HFFc6 (cell line): ENCODE results near the gene RELN. TPM values are rescaled to one million over a fixed set of nuclear protein-coding genes. Genes with fewer than 3 reads are reported as not detected.

ENCODE experiments used
- DNase-seq: peaks from one replicate; pipeline ENCODE4 v3.0.0-alpha.2; 2018
- H3K27ac Mint-ChIP-seq: 2 replicates; pipeline ENCODE4 v1.8.0; 2020; ENCODE audit warnings: mild to moderate bottlenecking, mixed read lengths
- H3K27me3 Mint-ChIP-seq: 2 replicates; pipeline ENCODE4 v1.8.0; 2021; ENCODE audit warnings: mild to moderate bottlenecking, moderate library complexity, mixed read lengths; ENCODE audit not compliant: insufficient read depth
- H3K36me3 Mint-ChIP-seq: 2 replicates; pipeline ENCODE4 v1.8.0; 2021; ENCODE audit warnings: low read depth, mixed read lengths
- H3K4me1 Mint-ChIP-seq: 2 replicates; pipeline ENCODE4 v1.8.0; 2020; ENCODE audit warnings: low read depth, mixed read lengths
- H3K4me3 Mint-ChIP-seq: 2 replicates; pipeline ENCODE4 v1.8.0; 2020; ENCODE audit warnings: mild to moderate bottlenecking, moderate library complexity, mixed read lengths
- H3K9me3 Mint-ChIP-seq: 2 replicates; pipeline ENCODE4 v1.8.0; 2020; ENCODE audit warnings: mild to moderate bottlenecking, mixed read lengths
- total RNA-seq, 6 experiments: library from RNA; stranded (reverse); fragmentation: NEBNext Ultra II Directional; extraction: Animal tissue kit (Norgen Biotek cat#: 25700); gene quantifications; 2 replicates in 1 of 6; 3 replicates in 5 of 6; pipeline ENCODE4 v1.2.3, GENCODE V29; 2021
- TF ChIP-seq, protein P1 (sequence below): fragments of 200-600 bp; sonication (generic); IDR thresholded peaks from 2 replicates; pipeline ENCODE4 v1.5.0; 2021; ENCODE audit warnings: antibody characterized with exemption, mild to moderate bottlenecking

RELN gene
- total RNA-seq, 6 experiments from 2014 or later = 0.02 to 0.24 (median 0.03) TPM

DNA sequence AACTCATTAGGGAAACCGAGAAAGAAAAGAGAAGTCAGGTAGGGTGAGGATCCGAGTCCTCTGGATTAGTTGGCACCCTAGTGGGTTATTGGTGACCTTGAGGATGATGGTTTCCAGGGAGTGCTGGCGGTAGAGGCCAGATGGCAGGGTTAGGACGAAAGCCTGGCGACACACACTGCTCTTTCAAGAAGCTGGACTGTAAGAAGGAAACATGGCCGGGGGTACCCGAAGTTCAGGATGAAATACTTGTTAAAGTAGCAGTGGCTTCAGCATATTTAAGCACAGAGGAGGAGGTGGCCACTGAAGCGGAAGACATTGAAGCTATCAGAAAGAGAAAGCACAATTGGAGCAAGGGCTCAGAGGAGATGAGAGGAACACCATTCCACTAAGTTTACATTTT, 224.6 kb downstream of the RELN start:
- Mint-ChIP-seq H3K27me3 (no peaks in the 10 kb centered on the region; the same call in 1 of the 2 replicates), H3K4me3 (no peak overlapping the region; the same call in 1 of the 2 replicates), H3K36me3 (no peaks in the 10 kb centered on the region), H3K4me1 (no peaks in the 10 kb centered on the region), H3K27ac (no peak overlapping the region), H3K9me3 (no peaks in the 10 kb centered on the region; the same call in 1 of the 2 replicates)
- TF ChIP-seq, protein P1, sequence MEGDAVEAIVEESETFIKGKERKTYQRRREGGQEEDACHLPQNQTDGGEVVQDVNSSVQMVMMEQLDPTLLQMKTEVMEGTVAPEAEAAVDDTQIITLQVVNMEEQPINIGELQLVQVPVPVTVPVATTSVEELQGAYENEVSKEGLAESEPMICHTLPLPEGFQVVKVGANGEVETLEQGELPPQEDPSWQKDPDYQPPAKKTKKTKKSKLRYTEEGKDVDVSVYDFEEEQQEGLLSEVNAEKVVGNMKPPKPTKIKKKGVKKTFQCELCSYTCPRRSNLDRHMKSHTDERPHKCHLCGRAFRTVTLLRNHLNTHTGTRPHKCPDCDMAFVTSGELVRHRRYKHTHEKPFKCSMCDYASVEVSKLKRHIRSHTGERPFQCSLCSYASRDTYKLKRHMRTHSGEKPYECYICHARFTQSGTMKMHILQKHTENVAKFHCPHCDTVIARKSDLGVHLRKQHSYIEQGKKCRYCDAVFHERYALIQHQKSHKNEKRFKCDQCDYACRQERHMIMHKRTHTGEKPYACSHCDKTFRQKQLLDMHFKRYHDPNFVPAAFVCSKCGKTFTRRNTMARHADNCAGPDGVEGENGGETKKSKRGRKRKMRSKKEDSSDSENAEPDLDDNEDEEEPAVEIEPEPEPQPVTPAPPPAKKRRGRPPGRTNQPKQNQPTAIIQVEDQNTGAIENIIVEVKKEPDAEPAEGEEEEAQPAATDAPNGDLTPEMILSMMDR = no peak
- DNase-seq = no peak

DNA sequence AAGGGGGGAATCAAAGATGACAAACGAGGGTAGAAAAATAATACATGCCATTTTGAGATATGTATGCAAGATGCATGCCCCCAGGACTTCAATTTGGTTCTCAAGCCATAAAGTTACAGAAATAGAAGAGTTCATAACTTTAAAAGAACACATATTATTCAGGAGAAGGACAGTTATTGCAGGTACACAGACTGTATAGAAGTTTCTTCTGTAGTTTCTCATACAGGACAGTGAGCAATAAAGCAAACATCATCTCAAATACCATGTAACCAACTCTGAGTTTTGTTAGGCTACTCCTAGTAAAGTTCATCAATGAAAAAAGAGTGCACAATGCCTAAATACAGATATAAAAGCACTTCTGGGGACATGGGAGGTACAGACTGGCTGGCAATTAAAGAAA, 226.6 kb downstream of the RELN start:
- Mint-ChIP-seq H3K27me3 (no peaks in the 10 kb centered on the region; the same call in 1 of the 2 replicates), H3K9me3 (no peaks in the 10 kb centered on the region; the same call in 1 of the 2 replicates), H3K27ac (no peak overlapping the region), H3K36me3 (no peaks in the 10 kb centered on the region), H3K4me3 (no peak overlapping the region), H3K4me1 (no peaks in the 10 kb centered on the region)
- no peak for DNase-seq
- TF ChIP-seq, protein P1 = no peak

DNA sequence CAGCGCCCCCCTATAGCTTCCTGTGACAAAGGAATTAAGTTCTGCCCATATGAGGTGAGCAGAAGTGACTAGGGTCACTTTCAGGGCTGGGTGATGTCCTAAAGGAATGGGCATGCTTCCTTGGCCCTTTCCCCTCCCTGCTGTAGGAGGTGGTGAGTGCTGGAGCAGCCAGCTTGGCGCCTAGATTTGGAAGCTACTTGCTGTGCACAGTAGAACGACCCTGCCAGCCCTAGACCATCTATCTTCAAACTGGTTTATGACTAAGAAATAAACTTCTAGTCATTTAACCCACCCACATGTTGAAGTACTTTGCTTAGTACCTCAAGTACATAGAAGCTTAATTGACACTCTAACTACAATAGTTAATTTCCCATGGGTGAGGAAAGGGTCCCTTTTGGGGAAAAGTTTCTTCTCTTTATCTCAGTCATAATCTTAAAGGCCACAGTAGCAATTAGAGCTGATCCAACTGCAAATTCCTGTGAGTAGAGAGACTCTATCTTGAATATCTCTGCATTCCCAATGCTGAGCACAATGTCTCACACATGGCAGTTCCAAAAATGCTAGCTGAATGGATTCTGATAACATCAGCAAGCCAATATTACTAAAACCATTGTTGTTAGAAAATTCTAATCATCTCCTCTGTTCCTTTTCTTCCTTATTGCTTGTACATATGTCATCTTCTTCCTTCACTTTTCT, 227.2 kb downstream of the RELN start:
- TF ChIP-seq, protein P1 = no peak
- Mint-ChIP-seq H3K36me3 (no peaks in the 10 kb centered on the region), H3K4me1 (no peaks in the 10 kb centered on the region), H3K27me3 (no peaks in the 10 kb centered on the region; the same call in 1 of the 2 replicates), H3K9me3 (no peaks in the 10 kb centered on the region; the same call in 1 of the 2 replicates), H3K4me3 (no peak overlapping the region), H3K27ac (no peak overlapping the region)
- no peak for DNase-seq

DNA sequence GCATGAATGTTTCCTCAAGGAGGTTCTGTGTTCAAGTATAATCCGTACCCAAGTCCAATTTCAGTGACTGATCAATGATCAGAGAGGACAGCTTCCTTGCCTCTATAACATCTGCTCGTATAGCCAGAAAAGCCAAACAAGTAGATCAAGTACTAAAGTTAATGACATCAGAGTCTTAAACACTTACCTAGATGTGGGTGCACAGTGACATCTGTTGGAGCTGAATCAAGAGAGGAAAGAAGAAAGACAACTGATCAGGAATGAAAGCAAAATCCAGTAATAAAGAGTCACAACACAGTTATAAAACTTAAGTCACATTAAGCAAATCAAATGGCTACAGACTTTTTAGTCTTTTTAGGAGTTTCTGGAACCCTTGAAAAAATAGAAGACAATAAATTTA, 236.5 kb downstream of the RELN start:
- H3K4me3 Mint-ChIP-seq = no peak overlapping the region
- H3K27ac Mint-ChIP-seq = no peak overlapping the region
- H3K4me1 Mint-ChIP-seq = no peaks in the 10 kb centered on the region
- H3K36me3 Mint-ChIP-seq = no peaks in the 10 kb centered on the region
- TF ChIP-seq, protein P1 = peak; percentile 33; the same call in 1 of the 2 replicates
- DNase-seq = no peak
- H3K27me3 Mint-ChIP-seq = no peaks in the 10 kb centered on the region; the same call in 1 of the 2 replicates
- H3K9me3 Mint-ChIP-seq = no peaks in the 10 kb centered on the region

DNA sequence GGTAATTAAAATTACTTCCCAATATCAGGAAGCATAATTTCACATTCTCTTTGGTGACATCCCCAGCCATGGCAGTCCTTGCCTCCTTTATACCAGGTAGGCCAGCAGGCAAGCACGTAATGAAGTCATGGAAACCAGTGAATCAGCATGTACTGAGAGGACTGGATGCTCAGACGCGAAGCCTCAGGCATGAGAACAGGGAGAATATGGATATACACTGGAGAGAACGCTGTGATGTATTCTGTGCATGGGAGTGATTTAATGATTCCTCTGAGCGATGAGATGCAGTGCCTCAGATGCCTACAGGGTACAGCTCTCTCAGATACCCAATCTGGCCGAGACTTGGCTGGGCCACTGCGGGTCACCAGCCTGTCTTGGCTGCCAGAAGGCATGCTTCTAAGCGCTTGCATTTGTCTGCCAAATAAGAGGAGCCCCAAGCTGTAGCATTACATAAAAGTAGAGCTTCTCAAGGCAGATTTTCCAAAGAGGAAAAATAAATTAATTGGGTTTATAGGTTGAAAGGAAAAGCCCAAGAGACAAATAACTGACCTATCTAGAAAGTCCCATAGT, 238.1 kb downstream of the RELN start:
- Mint-ChIP-seq H3K4me1 (no peaks in the 10 kb centered on the region), H3K36me3 (no peaks in the 10 kb centered on the region), H3K27ac (no peak overlapping the region), H3K27me3 (no peaks in the 10 kb centered on the region; the same call in 1 of the 2 replicates), H3K9me3 (no peaks in the 10 kb centered on the region), H3K4me3 (no peak overlapping the region)
- no peak for DNase-seq
- TF ChIP-seq, protein P1 = no peak
